DND-41 (cell line): ENCODE data around the gene ATG2A.

Experiments used
- ATAC-seq: fragments of 200-7000 bp; cut with Tn5 transposase; 3 replicates; pipeline ENCODE4 v1.9.1; 2021; ENCODE audit warnings: low read depth; ENCODE audit not compliant: insufficient read depth
- DNase-seq: peaks from one replicate; pipeline ENCODE4 v3.0.0-alpha.2; 2020
- H2AFZ ChIP-seq: 2 replicates; pipeline ENCODE4 v1.6.0; 2012; ENCODE audit warnings: low read depth, low read length
- H3K27ac ChIP-seq: 2 replicates; pipeline ENCODE4 v1.5.1; 2012; ENCODE audit warnings: low read length, inconsistent platforms
- H3K27me3 ChIP-seq: fragments of 200-600 bp; sonication (generic); 2 replicates; pipeline ENCODE4 v1.6.0; 2012; ENCODE audit warnings: low read length, mild to moderate bottlenecking, inconsistent platforms; ENCODE audit not compliant: insufficient read depth, poor library complexity
- H3K36me3 ChIP-seq: 2 replicates; pipeline ENCODE4 v1.5.1; 2012; ENCODE audit warnings: low read length, inconsistent platforms; ENCODE audit not compliant: insufficient read depth
- H3K4me1 ChIP-seq: 2 replicates; pipeline ENCODE4 v1.5.1; 2012; ENCODE audit warnings: mild to moderate bottlenecking, low read length; ENCODE audit not compliant: insufficient read depth
- H3K4me2 ChIP-seq: 2 replicates; pipeline ENCODE4 v1.6.0; 2012; ENCODE audit warnings: mild to moderate bottlenecking, moderate library complexity, low read length, inconsistent platforms; ENCODE audit not compliant: insufficient read depth
- H3K4me3 ChIP-seq, 2 experiments: fragments of 200-600 bp in 1 of 2; shearing (Covaris generic) in 1 of 2; 2 replicates each; pipeline ENCODE4 v1.5.1; 2012 to 2016; ENCODE audit warnings: inconsistent platforms in 2 of 2, low read length in 2 of 2, mild to moderate bottlenecking in 2 of 2, low read depth in 1 of 2, moderate library complexity in 1 of 2
- H3K79me2 ChIP-seq: 2 replicates; pipeline ENCODE4 v1.6.0; 2012; ENCODE audit warnings: low read length, inconsistent platforms; ENCODE audit not compliant: insufficient read depth
- H3K9ac ChIP-seq: 2 replicates; pipeline ENCODE4 v1.6.0; 2012; ENCODE audit warnings: low read depth, mild to moderate bottlenecking, inconsistent platforms, low read length, moderate library complexity
- H3K9me3 ChIP-seq: 2 replicates; pipeline ENCODE4 v1.5.1; 2012; ENCODE audit warnings: low read length, moderate library complexity, mild to moderate bottlenecking, inconsistent platforms; ENCODE audit not compliant: insufficient read depth, severe bottlenecking
- H4K20me1 ChIP-seq: 2 replicates; pipeline ENCODE4 v1.6.0; 2012; ENCODE audit warnings: low read length; ENCODE audit not compliant: insufficient read depth
- CTCF ChIP-seq: IDR thresholded peaks from 2 replicates; pipeline ENCODE4 v1.5.1; 2012; ENCODE audit warnings: borderline replicate concordance, low read length, moderate library complexity, mild to moderate bottlenecking; ENCODE audit not compliant: poor library complexity, severe bottlenecking; ENCODE audit errors: extremely low read depth
- EZH2 ChIP-seq: IDR thresholded peaks from 3 replicates; pipeline ENCODE4 v1.6.1; 2012; ENCODE audit warnings: borderline replicate concordance, low read depth, mild to moderate bottlenecking, moderate library complexity, low read length, inconsistent platforms; ENCODE audit not compliant: severe bottlenecking

Gene ATG2A

GRCh38 chr11:64872790-64873488 is 44.1 kb downstream of the ATG2A start:
- Histone ChIP-seq H2AFZ (no peak overlapping the region), H3K9me3 (no peaks in the 10 kb centered on the region), H3K27ac (no peak overlapping the region), H3K79me2 (peaks cover 37% of the 10 kb centered on the region), H3K4me2 (no peak overlapping the region), H4K20me1 (peaks cover 39% of the 10 kb centered on the region), H3K9ac (no peak overlapping the region), H3K36me3 (peaks cover 45% of the 10 kb centered on the region), H3K27me3 (no peaks in the 10 kb centered on the region), H3K4me3 (no peak overlapping the region), H3K4me1 (peaks cover 26% of the 10 kb centered on the region)
- no peak for ATAC-seq
- no peak for DNase-seq
- TF ChIP-seq EZH2: no peak
- no peak for TF ChIP-seq CTCF

GRCh38 chr11:64871492-64871891 is 45.5 kb downstream of the ATG2A start:
- H3K79me2 ChIP-seq: peaks cover 22% of the 10 kb centered on the region
- H2AFZ ChIP-seq: no peak overlapping the region
- H3K9ac ChIP-seq: no peak overlapping the region
- no peak for DNase-seq
- H3K36me3 ChIP-seq: peaks cover 45% of the 10 kb centered on the region
- H4K20me1 ChIP-seq: peaks cover 25% of the 10 kb centered on the region
- no peak overlapping the region for H3K4me2 ChIP-seq
- TF ChIP-seq CTCF (no peak), EZH2 (no peak)
- peaks cover 11% of the 10 kb centered on the region for H3K4me1 ChIP-seq
- H3K27ac ChIP-seq: no peak overlapping the region
- no peak for ATAC-seq
- H3K4me3 ChIP-seq: no peak overlapping the region
- no peaks in the 10 kb centered on the region for H3K9me3 ChIP-seq
- no peaks in the 10 kb centered on the region for H3K27me3 ChIP-seq

- H3K9ac ChIP-seq: no peak overlapping the region
- no peaks in the 10 kb centered on the region for H3K27me3 ChIP-seq
- no peak overlapping the region for H3K27ac ChIP-seq
- H2AFZ ChIP-seq: no peak overlapping the region
- no peaks in the 10 kb centered on the region for H3K9me3 ChIP-seq
- DNase-seq (no peak), ATAC-seq (no peak)
- no peak overlapping the region for H3K4me3 ChIP-seq
- H3K4me1 ChIP-seq: peaks cover 6% of the 10 kb centered on the region
- TF ChIP-seq CTCF (no peak), EZH2 (no peak)
- H3K36me3 ChIP-seq: peaks cover 45% of the 10 kb centered on the region
- H4K20me1 ChIP-seq: peaks cover 20% of the 10 kb centered on the region
- peaks cover 20% of the 10 kb centered on the region for H3K79me2 ChIP-seq
- no peak overlapping the region for H3K4me2 ChIP-seq
Observed at GRCh38 chr11:64870893-64871466, 46.0 kb downstream of the ATG2A start.
